ENCODE data around the gene MTSS2. TPM values are rescaled to one million over a fixed set of nuclear protein-coding genes. Genes with fewer than 3 reads are reported as not detected.

MTSS2 gene
- total and polyA plus RNA-seq, 7 experiments from 2014 or later: 1.4 to 16.7 (median 11.5) TPM; not detected in 2

DNA sequence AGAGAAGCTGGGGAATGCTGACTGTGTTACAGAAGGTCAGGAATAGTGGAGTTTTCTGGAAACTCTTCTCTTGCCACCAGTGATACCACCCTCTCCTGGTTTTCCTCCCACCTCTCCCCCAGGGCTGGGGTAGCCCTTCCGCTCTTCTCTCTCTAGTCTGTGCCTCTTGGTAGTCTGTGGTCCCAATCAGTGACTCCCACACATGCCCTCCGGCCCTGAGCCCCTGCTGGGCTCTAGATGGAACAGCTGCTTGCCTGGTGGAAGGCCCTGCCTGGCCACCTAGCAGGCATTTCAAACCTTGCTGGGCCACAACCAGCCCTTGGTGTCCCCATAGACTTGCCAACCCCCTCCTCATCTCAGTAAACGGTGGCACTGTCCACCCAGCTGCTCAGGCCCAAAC is 15.2 kb upstream of the MTSS2 start:
- Mint-ChIP-seq H3K27me3 (no peaks in the 10 kb centered on the region), H3K27ac (peak overlapping the region in 3 of 9 donors; percentile 32 to 41 (median 33)), H3K4me1 (peaks cover 7 to 26% (median 16%) of the 10 kb centered on the region in 7 donors), H3K9me3 (no peaks in the 10 kb centered on the region), H3K4me3 (no peak overlapping the region), H3K36me3 (peaks cover 0 to 5% (median 0%) of the 10 kb centered on the region in 5 donors)
- Histone ChIP-seq H3K4me1 (ENCODE audit: control insufficient read depth in 2 of 2, insufficient read depth in 2 of 2, low read length in 2 of 2) (peaks cover 0 to 10% of the 10 kb centered on the region in 2 donors), H3K4me3 (ENCODE audit: low read length) (no peak overlapping the region), H3K36me3 (ENCODE audit: control insufficient read depth in 2 of 3, insufficient read depth in 3 of 3, low read length in 3 of 3) (peaks cover 0 to 21% (median 0%) of the 10 kb centered on the region in 3 experiments), H3K27me3 (ENCODE audit: control insufficient read depth in 2 of 2, insufficient read depth in 2 of 2, low read length in 2 of 2) (no peaks in the 10 kb centered on the region), H3K9me3 (ENCODE audit: control insufficient read depth in 2 of 3, low read length in 3 of 3) (no peaks in the 10 kb centered on the region), H3K27ac (ENCODE audit: low read depth, low read length) (no peak overlapping the region)
- ChIA-PET CTCF (interaction anchor here (0.5 kb wide), 1 partner anchor 685 kb away, joined by 3 read pairs; no protein-coding TSS in a partner anchor), POLR2A (no interaction called here)
- ATAC-seq: no peak
- intact Hi-C loops (cut with micrococcal nuclease): no loop called here
- DNase-seq: no peak

- ATAC-seq (no peak), DNase-seq (no peak)
- no peak overlapping the region for H3K4me3 ChIP-seq (ENCODE audit: low read length)
- H3K4me1 Mint-ChIP-seq: peaks cover 14 to 33% (median 23%) of the 10 kb centered on the region in 7 donors
- peaks cover 0 to 7% (median 0%) of the 10 kb centered on the region in 5 donors for H3K36me3 Mint-ChIP-seq
- no peaks in the 10 kb centered on the region for H3K27me3 ChIP-seq (ENCODE audit: control insufficient read depth in 2 of 2, insufficient read depth in 2 of 2, low read length in 2 of 2)
- peaks cover 0 to 17% of the 10 kb centered on the region in 2 donors for H3K4me1 ChIP-seq (ENCODE audit: control insufficient read depth in 2 of 2, insufficient read depth in 2 of 2, low read length in 2 of 2)
- POLR2A ChIA-PET: no interaction called here
- H3K27ac Mint-ChIP-seq: peak overlapping the region in 3 of 9 donors; percentile 5 to 41 (median 9)
- H3K4me3 Mint-ChIP-seq: no peak overlapping the region
- H3K9me3 Mint-ChIP-seq: no peaks in the 10 kb centered on the region
- H3K27ac ChIP-seq (ENCODE audit: low read depth, low read length): no peak overlapping the region
- intact Hi-C loops (cut with micrococcal nuclease): no loop called here
- peaks cover 0 to 21% (median 0%) of the 10 kb centered on the region in 3 experiments for H3K36me3 ChIP-seq (ENCODE audit: control insufficient read depth in 2 of 3, insufficient read depth in 3 of 3, low read length in 3 of 3)
- H3K27me3 Mint-ChIP-seq: no peaks in the 10 kb centered on the region
- H3K9me3 ChIP-seq (ENCODE audit: control insufficient read depth in 2 of 3, low read length in 3 of 3): no peaks in the 10 kb centered on the region
- CTCF ChIA-PET: interaction anchor here (0.5 kb wide), 1 partner anchor 685 kb away, joined by 3 read pairs; no protein-coding TSS in a partner anchor
Measured at GRCh38 chr16:70700101-70701020, 14.5 kb upstream of the MTSS2 start.

GRCh38 chr16:70699696-70700095 is 13.8 kb upstream of the MTSS2 start:
- Mint-ChIP-seq H3K9me3 (no peaks in the 10 kb centered on the region), H3K27ac (peak overlapping the region in 1 of 9 donors; percentile 9), H3K4me3 (no peak overlapping the region), H3K4me1 (peaks cover 15 to 36% (median 27%) of the 10 kb centered on the region in 7 donors), H3K36me3 (peaks cover 0 to 10% (median 0%) of the 10 kb centered on the region in 5 donors), H3K27me3 (no peaks in the 10 kb centered on the region)
- peaks cover 0 to 21% (median 0%) of the 10 kb centered on the region in 3 experiments for H3K36me3 ChIP-seq (ENCODE audit: control insufficient read depth in 2 of 3, insufficient read depth in 3 of 3, low read length in 3 of 3)
- peaks cover 0 to 17% of the 10 kb centered on the region in 2 donors for H3K4me1 ChIP-seq (ENCODE audit: control insufficient read depth in 2 of 2, insufficient read depth in 2 of 2, low read length in 2 of 2)
- no peaks in the 10 kb centered on the region for H3K9me3 ChIP-seq (ENCODE audit: control insufficient read depth in 2 of 3, low read length in 3 of 3)
- intact Hi-C loops (cut with micrococcal nuclease): loop anchor here in 1 of 2 donors (5.0 kb wide), 1 partner anchor 73 kb away; no protein-coding TSS in a partner anchor
- H3K27me3 ChIP-seq (ENCODE audit: control insufficient read depth in 2 of 2, insufficient read depth in 2 of 2, low read length in 2 of 2): no peaks in the 10 kb centered on the region
- ATAC-seq (no peak), DNase-seq (no peak)
- no peak overlapping the region for H3K27ac ChIP-seq (ENCODE audit: low read depth, low read length)
- ChIA-PET CTCF (no interaction called here), POLR2A (no interaction called here)
- no peak overlapping the region for H3K4me3 ChIP-seq (ENCODE audit: low read length)

DNA sequence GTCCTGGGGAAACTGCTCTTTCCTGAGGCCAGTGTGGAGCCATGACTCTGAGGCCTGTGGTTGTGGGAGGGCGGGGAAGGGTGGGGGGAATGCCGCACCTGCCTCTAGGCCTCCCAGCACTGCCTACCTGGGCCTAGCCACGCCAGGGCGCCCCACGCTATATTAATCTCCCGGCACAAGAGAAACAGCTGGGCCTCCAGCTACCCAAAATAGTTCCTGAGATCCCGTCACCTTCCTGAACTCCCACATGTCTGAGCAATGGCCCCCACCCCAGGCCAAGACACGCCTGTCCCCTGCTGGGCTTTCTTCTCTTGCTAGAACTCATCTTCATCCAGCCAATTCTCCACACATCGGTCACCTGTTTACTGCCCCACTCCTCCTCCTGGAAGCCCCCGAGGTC is 13.0 kb upstream of the MTSS2 start:
- CTCF ChIA-PET: interaction anchor here (0.5 kb wide), 1 partner anchor 358 kb away, joined by 3 read pairs; no protein-coding TSS in a partner anchor
- Histone ChIP-seq H3K27me3 (ENCODE audit: control insufficient read depth in 2 of 2, insufficient read depth in 2 of 2, low read length in 2 of 2) (no peaks in the 10 kb centered on the region), H3K36me3 (ENCODE audit: control insufficient read depth in 2 of 3, insufficient read depth in 3 of 3, low read length in 3 of 3) (peaks cover 0 to 21% (median 0%) of the 10 kb centered on the region in 3 experiments), H3K9me3 (ENCODE audit: control insufficient read depth in 2 of 3, low read length in 3 of 3) (no peaks in the 10 kb centered on the region), H3K4me3 (ENCODE audit: low read length) (no peak overlapping the region), H3K4me1 (ENCODE audit: control insufficient read depth in 2 of 2, insufficient read depth in 2 of 2, low read length in 2 of 2) (peaks cover 0 to 17% of the 10 kb centered on the region in 2 donors), H3K27ac (ENCODE audit: low read depth, low read length) (no peak overlapping the region)
- H3K9me3 Mint-ChIP-seq: no peaks in the 10 kb centered on the region
- ATAC-seq (no peak), DNase-seq (no peak)
- peaks cover 0 to 10% (median 0%) of the 10 kb centered on the region in 5 donors for H3K36me3 Mint-ChIP-seq
- H3K27me3 Mint-ChIP-seq: no peaks in the 10 kb centered on the region
- POLR2A ChIA-PET: no interaction called here
- peak overlapping the region in 1 of 10 donors; percentile 54 for H3K4me3 Mint-ChIP-seq
- peak overlapping the region in 3 of 9 donors; percentile 3 to 69 (median 52) for H3K27ac Mint-ChIP-seq
- H3K4me1 Mint-ChIP-seq: peaks cover 15 to 36% (median 27%) of the 10 kb centered on the region in 7 donors
- intact Hi-C loops (cut with micrococcal nuclease): loop anchor here in 1 of 2 donors (5.0 kb wide), 1 partner anchor 73 kb away; no protein-coding TSS in a partner anchor

DNA sequence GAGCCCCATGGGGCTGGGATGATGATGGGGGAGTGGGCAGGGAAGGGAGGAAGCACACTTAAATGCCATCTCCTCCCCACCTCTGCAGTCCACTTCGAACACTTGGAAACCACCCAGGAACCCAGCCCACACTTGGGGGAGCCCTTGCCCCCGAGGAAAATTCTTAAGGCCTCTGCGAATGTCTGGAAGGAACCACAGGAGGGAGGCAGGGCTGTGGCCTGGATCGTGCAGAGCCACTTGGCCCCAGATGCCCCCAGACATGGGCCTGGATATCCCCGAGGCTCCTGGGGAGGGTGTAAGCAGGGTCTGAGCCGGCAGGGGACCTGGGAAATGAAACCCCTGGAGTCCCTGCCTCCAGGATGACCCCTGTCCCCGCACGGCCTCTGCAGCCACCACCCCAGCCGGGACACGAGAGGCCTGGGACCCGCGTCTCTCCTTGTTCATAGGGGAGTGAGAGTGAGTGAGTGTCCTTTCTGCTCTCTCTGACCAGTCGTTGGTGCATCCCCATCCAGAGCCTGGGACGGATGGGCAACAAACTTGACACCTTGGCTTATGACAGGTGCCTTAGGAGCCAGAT is 11.8 kb upstream of the MTSS2 start:
- DNase-seq: no peak
- ChIA-PET POLR2A (interaction anchor here (1.9 kb wide), 1 partner anchor 38 kb away, joined by 4 read pairs; no protein-coding TSS in a partner anchor), CTCF (no interaction called here)
- Mint-ChIP-seq H3K9me3 (no peaks in the 10 kb centered on the region), H3K36me3 (peaks cover 0 to 10% (median 0%) of the 10 kb centered on the region in 5 donors), H3K27me3 (no peaks in the 10 kb centered on the region), H3K4me3 (no peak overlapping the region), H3K4me1 (peaks cover 15 to 36% (median 27%) of the 10 kb centered on the region in 7 donors), H3K27ac (peak overlapping the region in 5 of 9 donors; percentile 46 to 93 (median 91))
- intact Hi-C loops (cut with micrococcal nuclease): loop anchor here (2.0 to 5.0 kb wide), 2 partner anchors 39 to 75 kb away; no protein-coding TSS in a partner anchor
- peak overlapping the region; percentile 49 for H3K27ac ChIP-seq (ENCODE audit: low read depth, low read length)
- H3K36me3 ChIP-seq (ENCODE audit: control insufficient read depth in 2 of 3, insufficient read depth in 3 of 3, low read length in 3 of 3): peaks cover 0 to 25% (median 0%) of the 10 kb centered on the region in 3 experiments
- H3K4me1 ChIP-seq (ENCODE audit: control insufficient read depth in 2 of 2, insufficient read depth in 2 of 2, low read length in 2 of 2): peaks cover 0 to 17% of the 10 kb centered on the region in 2 donors
- no peak overlapping the region for H3K4me3 ChIP-seq (ENCODE audit: low read length)
- H3K9me3 ChIP-seq (ENCODE audit: control insufficient read depth in 2 of 3, low read length in 3 of 3): no peaks in the 10 kb centered on the region
- no peaks in the 10 kb centered on the region for H3K27me3 ChIP-seq (ENCODE audit: control insufficient read depth in 2 of 2, insufficient read depth in 2 of 2, low read length in 2 of 2)
- no peak for ATAC-seq

DNA sequence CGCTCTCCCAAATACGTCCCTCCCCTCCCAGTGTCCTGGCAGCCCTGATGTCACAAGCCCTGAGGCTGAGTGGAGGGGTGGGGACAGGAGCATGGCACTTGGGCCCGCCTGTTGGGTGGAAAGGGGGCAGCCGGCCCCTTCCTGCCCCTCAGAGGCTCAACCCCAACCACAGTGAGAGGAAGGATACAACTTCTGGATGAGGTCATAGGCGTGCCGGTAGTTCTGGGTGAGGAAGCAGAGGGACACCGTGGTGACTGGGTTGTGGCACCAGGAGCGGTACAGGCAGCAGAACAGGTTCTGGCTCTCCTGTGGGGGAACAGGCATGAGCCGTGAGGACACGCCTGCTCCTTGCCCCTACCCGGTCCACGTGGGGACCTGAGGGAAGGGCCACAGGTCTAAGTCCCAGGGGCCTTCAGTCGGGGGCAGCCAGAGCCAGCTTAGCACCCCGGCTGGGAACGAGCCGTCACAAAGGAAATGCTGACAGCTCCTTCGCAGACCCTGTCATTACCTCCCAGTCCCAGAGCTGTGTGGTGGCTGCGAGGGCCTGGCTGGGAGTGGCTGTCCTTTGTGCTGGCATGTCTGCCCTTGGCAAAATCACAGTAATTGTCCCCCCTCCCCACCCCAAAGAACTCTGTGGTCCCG is 11.2 kb upstream of the MTSS2 start:
- ChIA-PET CTCF (interaction anchor here (1.4 kb wide), 1 partner anchor 74 kb away, joined by 6 read pairs; no protein-coding TSS in a partner anchor), POLR2A (interaction anchor here (1.1 to 2.3 kb wide), 4 partner anchors 10 to 40 kb away, joined by 3 to 14 read pairs (median 4); no protein-coding TSS in a partner anchor)
- Histone ChIP-seq H3K4me3 (ENCODE audit: low read length) (no peak overlapping the region), H3K4me1 (ENCODE audit: control insufficient read depth in 2 of 2, insufficient read depth in 2 of 2, low read length in 2 of 2) (peaks cover 0 to 17% of the 10 kb centered on the region in 2 donors), H3K27ac (ENCODE audit: low read depth, low read length) (peak overlapping the region; percentile 49), H3K27me3 (ENCODE audit: control insufficient read depth in 2 of 2, insufficient read depth in 2 of 2, low read length in 2 of 2) (no peaks in the 10 kb centered on the region), H3K9me3 (ENCODE audit: control insufficient read depth in 2 of 3, low read length in 3 of 3) (no peaks in the 10 kb centered on the region), H3K36me3 (ENCODE audit: control insufficient read depth in 2 of 3, insufficient read depth in 3 of 3, low read length in 3 of 3) (peaks cover 0 to 25% (median 0%) of the 10 kb centered on the region in 3 experiments)
- no peaks in the 10 kb centered on the region for H3K9me3 Mint-ChIP-seq
- H3K36me3 Mint-ChIP-seq: peaks cover 0 to 10% (median 0%) of the 10 kb centered on the region in 5 donors
- H3K27ac Mint-ChIP-seq: peak overlapping the region in 8 of 9 donors; percentile 44 to 93 (median 88)
- intact Hi-C loops (cut with micrococcal nuclease): loop anchor here (2.0 to 5.0 kb wide), 2 partner anchors 40 to 75 kb away; no protein-coding TSS in a partner anchor
- H3K4me3 Mint-ChIP-seq: peak overlapping the region in 5 of 10 donors; percentile 23 to 64 (median 56)
- peak; percentile 47 for ATAC-seq
- peak in 6 of 9 donors; percentile 16 to 34 (median 25) for DNase-seq
- peaks cover 15 to 36% (median 27%) of the 10 kb centered on the region in 7 donors for H3K4me1 Mint-ChIP-seq
- no peaks in the 10 kb centered on the region for H3K27me3 Mint-ChIP-seq
